Measurements from ENCODE around the gene RNASE8. TPM values are rescaled to one million over a fixed set of nuclear protein-coding genes. Genes with fewer than 3 reads are reported as not detected.

RNASE8 gene
- total and polyA plus RNA-seq, 2 of the 8 experiments (the other 6 are each of a cell fraction or from before 2014, with no cell fraction given): not detected

DNA sequence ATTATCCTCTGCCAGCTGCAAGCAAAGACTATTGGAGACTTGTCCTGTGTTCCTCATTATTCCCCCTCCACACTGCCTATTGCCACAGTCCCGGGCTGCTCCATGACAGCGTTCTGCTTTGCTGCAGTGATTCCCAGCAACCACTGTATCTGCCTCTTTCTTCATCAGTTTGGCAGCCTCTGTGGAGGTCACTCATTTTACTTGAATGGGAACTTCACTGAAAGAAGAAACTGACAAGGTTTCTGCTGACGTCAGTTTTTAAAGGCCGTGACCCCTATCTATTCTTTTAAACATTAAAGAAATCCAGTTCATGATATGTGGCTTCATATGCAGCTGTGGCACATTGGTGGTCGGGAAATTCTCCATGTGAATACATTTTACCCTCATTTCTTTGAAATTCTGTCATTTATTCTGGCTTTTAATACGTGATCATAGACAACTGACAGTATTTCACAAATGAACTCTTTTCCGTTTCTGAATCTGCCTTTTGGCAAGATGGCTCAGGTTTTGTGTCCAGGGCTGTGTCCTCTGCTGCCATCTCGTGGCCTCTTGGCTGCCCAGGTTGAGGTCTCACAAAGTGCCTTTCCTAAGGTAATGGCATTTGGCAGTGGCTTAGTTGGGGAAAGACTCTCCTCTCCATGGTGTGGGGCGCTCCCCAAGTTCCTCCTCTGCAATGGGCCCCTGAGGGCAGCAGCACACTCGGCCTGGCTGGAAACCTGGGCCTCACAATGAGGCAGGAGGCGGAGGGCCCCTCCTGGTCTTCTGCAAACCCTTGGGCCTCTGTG is 49.1 kb downstream of the RNASE8 start (continued):
- peak; percentile 17; the same call in 1 of the 2 replicates for TF ChIP-seq TBP (IDR thresholded peaks at IDR 0.05; ENCODE audit: low read depth, low read length)
